NCI-H2107 (cell line): ENCODE measurements around the gene CCDC138.

Experiments
- DNase-seq: peaks from one replicate; lab custom pipeline; 2025; lab: John Stamatoyannopoulos, UW

The CCDC138 gene

GRCh38 chr2:108919571-108920373, 133.2 kb downstream of the CCDC138 start:
- DNase-seq, result no peak

- DNase-seq, result no peak
Observed at GRCh38 chr2:108920686-108921085, 134.1 kb downstream of the CCDC138 start.

- DNase-seq, result no peak
Observed at GRCh38 chr2:108921096-108922030, 134.8 kb downstream of the CCDC138 start.

- DNase-seq, result no peak
Observed at GRCh38 chr2:108922141-108922915, 135.8 kb downstream of the CCDC138 start.

- no peak for DNase-seq
Observed at GRCh38 chr2:108923019-108923700, 136.6 kb downstream of the CCDC138 start.

- DNase-seq, result no peak
Observed at GRCh38 chr2:108923736-108924579, 137.4 kb downstream of the CCDC138 start.

GRCh38 chr2:108924580-108925251, 138.1 kb downstream of the CCDC138 start:
- no peak for DNase-seq

GRCh38 chr2:108925286-108925685, 138.7 kb downstream of the CCDC138 start:
- DNase-seq, result no peak

- DNase-seq, result no peak
Observed at GRCh38 chr2:108925735-108926134, 139.2 kb downstream of the CCDC138 start.
